ENCODE measurements around the gene KDM1A. TPM values are rescaled to one million over a fixed set of nuclear protein-coding genes. Genes with fewer than 3 reads are reported as not detected.
A peak's percentile ranks its signal among the peaks of the same experiment; 100 is the strongest.
"Not testable (repeated sequence)": the region's sequence is repeated elsewhere in the genome, so short reads cannot be mapped to it uniquely, and the experiment has no call there.

KDM1A gene
- total RNA-seq, 1 donor from 2014 or later, result 103 TPM

DNA sequence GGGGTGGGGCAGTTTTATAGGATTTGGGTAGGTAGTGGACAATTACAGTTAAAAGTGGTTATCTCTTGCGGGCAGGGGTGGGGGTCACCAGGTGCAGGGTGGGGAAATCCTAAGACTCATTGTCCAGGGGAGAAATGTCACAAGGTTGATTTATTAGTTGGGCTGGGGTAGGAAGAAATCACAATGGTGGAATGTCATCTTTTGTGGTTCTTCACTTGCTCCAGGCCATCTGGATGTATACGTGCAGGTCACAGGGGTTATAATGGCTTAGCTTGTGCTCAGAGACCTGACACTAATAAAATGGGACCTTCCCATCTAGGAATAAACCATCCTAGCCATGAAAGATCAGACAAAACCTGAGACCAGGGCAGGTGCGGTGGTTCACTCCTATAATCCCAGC is 15.2 kb upstream of the KDM1A start:
- Mint-ChIP-seq H3K4me3 (ENCODE audit: unreplicated experiment) (no peak overlapping the region), H3K4me1 (ENCODE audit: unreplicated experiment) (no peaks in the 10 kb centered on the region), H3K27me3 (ENCODE audit: unreplicated experiment) (peaks cover 9% of the 10 kb centered on the region), H3K9me3 (ENCODE audit: unreplicated experiment) (no peaks in the 10 kb centered on the region), H3K36me3 (ENCODE audit: unreplicated experiment) (no peaks in the 10 kb centered on the region), H3K27ac (ENCODE audit: unreplicated experiment) (no peak overlapping the region)
- DNase-seq (ENCODE audit: extremely low spot score, unreplicated experiment), result no peak
- TF ChIP-seq CTCF (IDR thresholded peaks at IDR 0.05), result no peak

DNA sequence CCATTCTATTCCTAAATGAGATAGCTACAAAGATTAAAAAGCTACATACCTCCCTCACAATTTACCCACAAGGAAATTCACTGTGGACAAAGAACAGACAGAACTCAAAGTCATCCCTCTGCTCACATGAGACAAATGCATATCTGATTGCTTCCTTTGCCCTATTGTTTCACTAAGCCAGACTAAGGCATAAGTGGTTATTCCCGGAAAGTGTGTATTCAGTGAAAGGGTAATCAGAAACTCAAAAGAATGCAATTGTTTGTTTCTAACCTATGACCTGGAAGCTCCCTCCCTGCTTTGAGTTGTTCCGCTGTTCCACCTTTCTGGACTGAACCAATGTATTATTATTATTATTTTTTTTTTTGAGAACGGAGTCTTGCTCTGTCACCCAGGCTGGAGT is 14.5 kb upstream of the KDM1A start:
- not testable (repeated sequence) for H3K27ac Mint-ChIP-seq (ENCODE audit: unreplicated experiment); H3K4me3 Mint-ChIP-seq (ENCODE audit: unreplicated experiment); H3K4me1 Mint-ChIP-seq (ENCODE audit: unreplicated experiment); H3K27me3 Mint-ChIP-seq (ENCODE audit: unreplicated experiment); H3K36me3 Mint-ChIP-seq (ENCODE audit: unreplicated experiment); H3K9me3 Mint-ChIP-seq (ENCODE audit: unreplicated experiment); DNase-seq (ENCODE audit: extremely low spot score, unreplicated experiment)

DNA sequence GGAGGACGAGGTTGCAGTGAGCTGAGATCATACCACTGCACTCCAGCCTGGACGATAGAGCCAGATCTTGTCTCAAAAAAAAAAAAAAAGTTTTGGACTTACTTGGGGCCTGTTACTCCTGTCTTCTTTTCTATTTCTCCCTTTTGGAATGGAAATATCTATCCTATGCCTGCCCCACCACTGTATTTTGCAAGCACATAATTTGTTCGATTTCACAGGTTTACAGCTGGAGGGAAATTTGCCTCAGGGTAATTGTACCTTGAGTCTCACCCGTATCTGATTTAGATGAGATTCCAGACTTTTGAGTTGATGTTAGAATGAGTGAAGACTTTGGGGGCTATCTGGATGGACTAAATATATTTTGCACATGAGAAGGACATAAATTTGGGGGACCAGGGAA is 12.2 kb upstream of the KDM1A start:
- Mint-ChIP-seq H3K9me3 (ENCODE audit: unreplicated experiment) (no peaks in the 10 kb centered on the region), H3K27me3 (ENCODE audit: unreplicated experiment) (peaks cover 9% of the 10 kb centered on the region), H3K4me3 (ENCODE audit: unreplicated experiment) (no peak overlapping the region), H3K36me3 (ENCODE audit: unreplicated experiment) (no peaks in the 10 kb centered on the region), H3K4me1 (ENCODE audit: unreplicated experiment) (peaks cover 20% of the 10 kb centered on the region), H3K27ac (ENCODE audit: unreplicated experiment) (no peak overlapping the region)
- no peak for DNase-seq (ENCODE audit: extremely low spot score, unreplicated experiment)
- no peak for TF ChIP-seq CTCF (IDR thresholded peaks at IDR 0.05)

DNA sequence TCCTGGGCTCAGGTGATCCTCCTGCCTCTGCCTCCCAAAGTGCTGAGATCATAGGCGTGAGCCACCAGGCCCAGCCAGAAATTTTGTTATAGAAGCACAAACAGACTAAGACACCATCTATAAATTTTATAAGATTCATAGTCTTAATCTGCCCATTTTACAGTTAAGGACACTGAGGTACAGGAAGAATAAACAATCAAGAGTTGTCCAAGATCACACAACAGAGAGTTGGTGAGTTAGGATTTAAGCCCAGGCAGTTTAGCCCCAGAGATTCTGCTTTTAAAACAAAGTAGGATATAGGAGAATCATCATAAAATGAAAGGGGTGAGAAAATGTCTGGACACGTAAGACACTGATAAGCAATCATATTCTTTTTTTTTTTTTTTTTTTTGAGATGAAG is 10.4 kb upstream of the KDM1A start:
- no peaks in the 10 kb centered on the region for H3K9me3 Mint-ChIP-seq (ENCODE audit: unreplicated experiment)
- no peaks in the 10 kb centered on the region for H3K36me3 Mint-ChIP-seq (ENCODE audit: unreplicated experiment)
- H3K4me1 Mint-ChIP-seq (ENCODE audit: unreplicated experiment), result peaks cover 20% of the 10 kb centered on the region
- no peak for DNase-seq (ENCODE audit: extremely low spot score, unreplicated experiment)
- no peak overlapping the region for H3K4me3 Mint-ChIP-seq (ENCODE audit: unreplicated experiment)
- H3K27ac Mint-ChIP-seq (ENCODE audit: unreplicated experiment), result no peak overlapping the region
- TF ChIP-seq CTCF (IDR thresholded peaks at IDR 0.05), result no peak
- peaks cover 2% of the 10 kb centered on the region for H3K27me3 Mint-ChIP-seq (ENCODE audit: unreplicated experiment)

GRCh38 chr1:23010025-23010424 is 9.2 kb upstream of the KDM1A start:
- H3K27ac Mint-ChIP-seq (ENCODE audit: unreplicated experiment), result peak overlapping the region; percentile 79
- H3K4me1 Mint-ChIP-seq (ENCODE audit: unreplicated experiment), result peaks cover 20% of the 10 kb centered on the region
- H3K36me3 Mint-ChIP-seq (ENCODE audit: unreplicated experiment); H3K4me3 Mint-ChIP-seq (ENCODE audit: unreplicated experiment); H3K27me3 Mint-ChIP-seq (ENCODE audit: unreplicated experiment); H3K9me3 Mint-ChIP-seq (ENCODE audit: unreplicated experiment); DNase-seq (ENCODE audit: extremely low spot score, unreplicated experiment): not testable (repeated sequence)

DNA sequence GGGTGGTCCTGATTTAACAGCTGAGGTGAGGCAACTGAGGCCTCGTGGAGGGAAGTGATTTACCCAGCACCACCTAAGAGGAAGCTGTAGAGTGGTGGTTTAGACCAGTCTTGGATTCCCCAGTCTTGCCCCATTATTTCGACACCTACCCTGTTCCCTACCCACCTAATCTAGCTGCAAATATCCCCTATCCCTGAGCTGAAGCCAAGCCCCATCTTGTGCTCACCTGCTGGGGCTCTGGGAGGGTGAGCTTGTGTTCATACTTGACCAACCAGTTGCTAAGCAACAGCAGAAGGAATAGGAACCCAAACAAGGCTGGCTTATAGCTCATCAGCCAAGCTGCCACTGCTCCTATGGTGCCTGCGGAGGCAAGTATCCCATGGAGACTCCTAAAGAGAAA is 5.6 kb upstream of the KDM1A start:
- peaks cover 25% of the 10 kb centered on the region for H3K4me1 Mint-ChIP-seq (ENCODE audit: unreplicated experiment)
- H3K27ac Mint-ChIP-seq (ENCODE audit: unreplicated experiment), result no peak overlapping the region
- no peaks in the 10 kb centered on the region for H3K27me3 Mint-ChIP-seq (ENCODE audit: unreplicated experiment)
- no peaks in the 10 kb centered on the region for H3K36me3 Mint-ChIP-seq (ENCODE audit: unreplicated experiment)
- H3K9me3 Mint-ChIP-seq (ENCODE audit: unreplicated experiment), result no peaks in the 10 kb centered on the region
- DNase-seq (ENCODE audit: extremely low spot score, unreplicated experiment), result no peak
- TF ChIP-seq CTCF (IDR thresholded peaks at IDR 0.05), result no peak
- no peak overlapping the region for H3K4me3 Mint-ChIP-seq (ENCODE audit: unreplicated experiment)
